ENCODE data around the gene CACNA2D4. TPM values are rescaled to one million over a fixed set of nuclear protein-coding genes. Genes with fewer than 3 reads are reported as not detected.
A peak's percentile ranks its signal among the peaks of the same experiment; 100 is the strongest.

Gene CACNA2D4
- total and polyA plus RNA-seq, 4 donors: 0.82 to 2.8 (median 1.3) TPM

DNA sequence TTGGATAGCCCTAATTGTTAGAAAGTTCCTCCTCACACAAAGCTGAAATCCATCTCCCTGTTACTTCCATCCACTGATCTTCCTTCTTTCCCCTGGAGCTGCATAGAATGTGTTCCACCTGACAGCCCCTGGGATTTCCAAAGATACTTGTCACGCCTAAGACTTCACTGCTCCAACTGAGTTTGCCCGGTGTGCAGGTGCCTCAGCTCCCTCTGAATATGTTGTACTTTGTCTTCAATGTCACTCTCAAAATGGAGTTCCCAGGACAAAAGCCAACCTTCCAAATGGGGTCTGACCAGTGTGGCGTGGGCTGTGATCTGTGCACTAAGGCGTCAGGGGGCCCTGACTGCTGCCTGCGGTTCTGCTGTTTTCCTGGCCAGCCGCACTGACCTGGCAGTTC is 42.8 kb downstream of the CACNA2D4 start:
- H3K9me3 ChIP-seq (ENCODE audit: control insufficient read depth in 4 of 4, low read length in 3 of 4): no peaks in the 10 kb centered on the region
- 77% methylated on average over 6 of the region's 6 CpGs for WGBS
- H3K4me1 ChIP-seq (ENCODE audit: control insufficient read depth in 4 of 4, insufficient read depth in 4 of 4, low read length in 3 of 4): no peaks in the 10 kb centered on the region
- DNase-seq (ENCODE audit: low spot score): peak; percentile 21
- no peaks in the 10 kb centered on the region for H3K36me3 ChIP-seq (ENCODE audit: control insufficient read depth in 4 of 4, insufficient read depth in 3 of 4, low read depth in 1 of 4, low read length in 3 of 4)
- peaks cover 0 to 2% (median 0%) of the 10 kb centered on the region in 4 donors for H3K27me3 ChIP-seq (ENCODE audit: control insufficient read depth in 4 of 4, insufficient read depth in 4 of 4, low read length in 3 of 4)
- H3K27ac ChIP-seq (ENCODE audit: low read depth in 1 of 2, low read length in 2 of 2): no peak overlapping the region
- no peak overlapping the region for H3K4me3 ChIP-seq (ENCODE audit: low read depth in 1 of 3, low read length in 3 of 3)
- no peak overlapping the region for H3K9ac ChIP-seq (ENCODE audit: low read depth in 1 of 2, low read length in 2 of 2)
- TF ChIP-seq HNF4G (IDR thresholded peaks at IDR 0.05): no peak
- TF ChIP-seq, protein P1, sequence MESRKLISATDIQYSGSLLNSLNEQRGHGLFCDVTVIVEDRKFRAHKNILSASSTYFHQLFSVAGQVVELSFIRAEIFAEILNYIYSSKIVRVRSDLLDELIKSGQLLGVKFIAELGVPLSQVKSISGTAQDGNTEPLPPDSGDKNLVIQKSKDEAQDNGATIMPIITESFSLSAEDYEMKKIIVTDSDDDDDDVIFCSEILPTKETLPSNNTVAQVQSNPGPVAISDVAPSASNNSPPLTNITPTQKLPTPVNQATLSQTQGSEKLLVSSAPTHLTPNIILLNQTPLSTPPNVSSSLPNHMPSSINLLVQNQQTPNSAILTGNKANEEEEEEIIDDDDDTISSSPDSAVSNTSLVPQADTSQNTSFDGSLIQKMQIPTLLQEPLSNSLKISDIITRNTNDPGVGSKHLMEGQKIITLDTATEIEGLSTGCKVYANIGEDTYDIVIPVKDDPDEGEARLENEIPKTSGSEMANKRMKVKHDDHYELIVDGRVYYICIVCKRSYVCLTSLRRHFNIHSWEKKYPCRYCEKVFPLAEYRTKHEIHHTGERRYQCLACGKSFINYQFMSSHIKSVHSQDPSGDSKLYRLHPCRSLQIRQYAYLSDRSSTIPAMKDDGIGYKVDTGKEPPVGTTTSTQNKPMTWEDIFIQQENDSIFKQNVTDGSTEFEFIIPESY (IDR thresholded peaks at IDR 0.05): no peak
- no peak for TF ChIP-seq RAD21 (IDR thresholded peaks at IDR 0.05)
- TF ChIP-seq YY1 (IDR thresholded peaks at IDR 0.05): no peak
- TF ChIP-seq REST (IDR thresholded peaks at IDR 0.05): no peak
- no peak for TF ChIP-seq EGR1 (IDR thresholded peaks at IDR 0.05; ENCODE audit: low read depth in 2 of 2)
- TF ChIP-seq JUND (IDR thresholded peaks at IDR 0.05): no peak
- TF ChIP-seq GABPA (IDR thresholded peaks at IDR 0.05 in 1 of 2, conservative IDR thresholded peaks at IDR 0.05 in 1 of 2): no peak
- no peak for TF ChIP-seq SP1 (IDR thresholded peaks at IDR 0.05)
- TF ChIP-seq RXRA (IDR thresholded peaks at IDR 0.05): no peak
- TF ChIP-seq FOXA2 (IDR thresholded peaks at IDR 0.05): no peak
- TF ChIP-seq MAX (IDR thresholded peaks at IDR 0.05): no peak
- TF ChIP-seq HNF4A (conservative IDR thresholded peaks at IDR 0.05): no peak
- no peak for TF ChIP-seq ATF3 (IDR thresholded peaks at IDR 0.05)
- no peak for TF ChIP-seq FOXA1 (IDR thresholded peaks at IDR 0.05)

- H3K4me3 ChIP-seq (ENCODE audit: low read depth in 1 of 3, low read length in 3 of 3): no peak overlapping the region
- H3K36me3 ChIP-seq (ENCODE audit: control insufficient read depth in 4 of 4, insufficient read depth in 3 of 4, low read depth in 1 of 4, low read length in 3 of 4): no peaks in the 10 kb centered on the region
- 78% methylated on average over 5 of the region's 5 CpGs for WGBS
- H3K4me1 ChIP-seq (ENCODE audit: control insufficient read depth in 4 of 4, insufficient read depth in 4 of 4, low read length in 3 of 4): no peaks in the 10 kb centered on the region
- peaks cover 0 to 5% (median 1%) of the 10 kb centered on the region in 4 donors for H3K9me3 ChIP-seq (ENCODE audit: control insufficient read depth in 4 of 4, low read length in 3 of 4)
- peaks cover 0 to 5% (median 0%) of the 10 kb centered on the region in 4 donors for H3K27me3 ChIP-seq (ENCODE audit: control insufficient read depth in 4 of 4, insufficient read depth in 4 of 4, low read length in 3 of 4)
- TF ChIP-seq ATF3 (IDR thresholded peaks at IDR 0.05) (no peak), RAD21 (IDR thresholded peaks at IDR 0.05) (no peak), EGR1 (IDR thresholded peaks at IDR 0.05; ENCODE audit: low read depth in 2 of 2) (no peak), FOXA2 (IDR thresholded peaks at IDR 0.05) (no peak), GABPA (IDR thresholded peaks at IDR 0.05 in 1 of 2, conservative IDR thresholded peaks at IDR 0.05 in 1 of 2) (no peak), MAX (IDR thresholded peaks at IDR 0.05) (no peak), YY1 (IDR thresholded peaks at IDR 0.05) (no peak)
- TF ChIP-seq, protein P1 (IDR thresholded peaks at IDR 0.05): no peak
- H3K27ac ChIP-seq (ENCODE audit: low read depth in 1 of 2, low read length in 2 of 2): no peak overlapping the region
- H3K9ac ChIP-seq (ENCODE audit: low read depth in 1 of 2, low read length in 2 of 2): no peak overlapping the region
- DNase-seq (ENCODE audit: low spot score): no peak
Measured at GRCh38 chr12:1873531-1874510, 44.6 kb downstream of the CACNA2D4 start.
